Coronary artery (tissue), 2 donors: ENCODE measurements around the gene OLFM1.
A peak's percentile ranks its signal among the peaks of the same experiment; 100 is the strongest.

Experiments
- DNase-seq: peaks from one replicate; pipeline ENCODE4 v3.0.0-alpha.2; 2017; ENCODE audit warnings: low spot score
- H3K27ac ChIP-seq, 2 donors: fragments of 200-600 bp; sonication (generic); one replicate each; pipeline ENCODE4 v1.5.1; 2016 to 2019
- H3K4me3 ChIP-seq: fragments of 200-600 bp; sonication (generic); 2 replicates; pipeline ENCODE4 v1.5.1; 2016; ENCODE audit warnings: mild to moderate bottlenecking, moderate library complexity
- CTCF ChIP-seq: fragments of 200-600 bp; sonication (generic); IDR thresholded peaks from one replicate; pipeline ENCODE4 v1.5.1; 2019; ENCODE audit warnings: antibody characterized with exemption

The OLFM1 gene

GRCh38 chr9:135126451-135127187 is 39.2 kb downstream of the OLFM1 start:
- no peak for DNase-seq

GRCh38 chr9:135127718-135128670 is 40.5 kb downstream of the OLFM1 start:
- no peak for TF ChIP-seq CTCF
- DNase-seq = no peak
- no peak overlapping the region for H3K4me3 ChIP-seq
- H3K27ac ChIP-seq = no peak overlapping the region

More at GRCh38 chr9:135126451-135127187, 39.2 kb downstream of the OLFM1 start:
- Histone ChIP-seq H3K4me3 (no peak overlapping the region), H3K27ac (peak overlapping the region in 1 of 2 donors; percentile 16)
- no peak for TF ChIP-seq CTCF

GRCh38 chr9:135129137-135129695 is 41.7 kb downstream of the OLFM1 start:
- Histone ChIP-seq H3K4me3 (no peak overlapping the region), H3K27ac (no peak overlapping the region)
- no peak for DNase-seq
- no peak for TF ChIP-seq CTCF

GRCh38 chr9:135130207-135130976 is 42.9 kb downstream of the OLFM1 start:
- no peak for DNase-seq
- no peak for TF ChIP-seq CTCF
- Histone ChIP-seq H3K27ac (no peak overlapping the region), H3K4me3 (no peak overlapping the region)

GRCh38 chr9:135131488-135131887 is 44.0 kb downstream of the OLFM1 start:
- Histone ChIP-seq H3K27ac (no peak overlapping the region), H3K4me3 (no peak overlapping the region)
- DNase-seq = no peak
- no peak for TF ChIP-seq CTCF

GRCh38 chr9:135132008-135132407 is 44.5 kb downstream of the OLFM1 start:
- no peak overlapping the region for H3K27ac ChIP-seq
- no peak overlapping the region for H3K4me3 ChIP-seq
- no peak for DNase-seq
- TF ChIP-seq CTCF = no peak
